NCI-H1930 (cell line): Measurements from ENCODE around the gene ADNP2.

ENCODE experiments used
- DNase-seq, 2 experiments: peaks; one replicate each; lab custom pipeline; 2025; lab: John Stamatoyannopoulos, UW

Gene ADNP2, protein sequence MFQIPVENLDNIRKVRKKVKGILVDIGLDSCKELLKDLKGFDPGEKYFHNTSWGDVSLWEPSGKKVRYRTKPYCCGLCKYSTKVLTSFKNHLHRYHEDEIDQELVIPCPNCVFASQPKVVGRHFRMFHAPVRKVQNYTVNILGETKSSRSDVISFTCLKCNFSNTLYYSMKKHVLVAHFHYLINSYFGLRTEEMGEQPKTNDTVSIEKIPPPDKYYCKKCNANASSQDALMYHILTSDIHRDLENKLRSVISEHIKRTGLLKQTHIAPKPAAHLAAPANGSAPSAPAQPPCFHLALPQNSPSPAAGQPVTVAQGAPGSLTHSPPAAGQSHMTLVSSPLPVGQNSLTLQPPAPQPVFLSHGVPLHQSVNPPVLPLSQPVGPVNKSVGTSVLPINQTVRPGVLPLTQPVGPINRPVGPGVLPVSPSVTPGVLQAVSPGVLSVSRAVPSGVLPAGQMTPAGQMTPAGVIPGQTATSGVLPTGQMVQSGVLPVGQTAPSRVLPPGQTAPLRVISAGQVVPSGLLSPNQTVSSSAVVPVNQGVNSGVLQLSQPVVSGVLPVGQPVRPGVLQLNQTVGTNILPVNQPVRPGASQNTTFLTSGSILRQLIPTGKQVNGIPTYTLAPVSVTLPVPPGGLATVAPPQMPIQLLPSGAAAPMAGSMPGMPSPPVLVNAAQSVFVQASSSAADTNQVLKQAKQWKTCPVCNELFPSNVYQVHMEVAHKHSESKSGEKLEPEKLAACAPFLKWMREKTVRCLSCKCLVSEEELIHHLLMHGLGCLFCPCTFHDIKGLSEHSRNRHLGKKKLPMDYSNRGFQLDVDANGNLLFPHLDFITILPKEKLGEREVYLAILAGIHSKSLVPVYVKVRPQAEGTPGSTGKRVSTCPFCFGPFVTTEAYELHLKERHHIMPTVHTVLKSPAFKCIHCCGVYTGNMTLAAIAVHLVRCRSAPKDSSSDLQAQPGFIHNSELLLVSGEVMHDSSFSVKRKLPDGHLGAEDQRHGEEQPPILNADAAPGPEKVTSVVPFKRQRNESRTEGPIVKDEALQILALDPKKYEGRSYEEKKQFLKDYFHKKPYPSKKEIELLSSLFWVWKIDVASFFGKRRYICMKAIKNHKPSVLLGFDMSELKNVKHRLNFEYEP

DNA sequence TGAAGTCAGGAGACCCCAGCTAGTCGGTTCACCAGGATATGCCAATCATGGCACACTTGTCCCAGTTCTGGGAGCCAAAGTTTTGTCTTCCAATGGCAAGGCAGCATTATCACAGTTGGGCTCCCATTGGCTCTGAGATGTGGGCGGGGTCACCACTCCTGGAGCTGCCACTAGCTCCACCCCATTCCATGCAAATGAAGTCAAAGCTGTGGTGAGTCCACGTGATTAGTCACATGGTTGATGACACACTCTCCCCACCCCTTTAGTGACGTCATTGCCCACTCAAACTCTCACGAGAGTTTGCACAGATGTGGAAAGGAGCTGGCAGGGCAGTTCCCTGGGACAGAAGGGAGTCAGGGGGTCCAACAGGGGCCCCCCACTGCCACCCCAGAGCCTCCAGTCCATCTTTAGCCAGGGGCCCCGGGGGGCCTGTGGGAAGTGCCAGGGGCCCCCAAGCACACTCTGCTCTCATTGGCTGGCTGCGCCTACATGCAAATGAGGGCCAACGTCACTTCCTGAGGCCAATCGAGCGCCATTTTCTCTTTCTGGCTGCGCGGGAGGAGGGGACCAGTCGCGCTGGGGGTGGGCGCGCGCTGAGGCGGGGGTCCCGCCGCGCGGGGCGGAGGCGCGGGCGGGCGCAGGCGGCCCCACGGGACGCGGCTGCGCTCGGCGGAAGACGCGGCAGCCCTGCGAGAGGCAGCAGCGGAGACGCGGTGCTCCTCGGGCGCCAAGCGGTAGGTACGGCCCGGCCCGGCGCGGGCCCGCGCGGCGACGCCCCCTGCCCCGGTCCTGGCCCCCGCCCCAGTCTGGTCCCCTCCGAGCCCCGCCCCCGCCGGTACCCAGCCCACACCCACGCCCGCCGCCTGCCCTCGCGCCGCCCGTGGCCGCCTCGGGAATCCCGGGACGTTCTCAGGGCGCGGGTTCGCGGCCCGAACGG is at the start of gene ADNP2:
Gene ADNP2, plus strand, starts transcription at position 524 of the 937 bp plus-strand sequence. CDS start 8,281 bp downstream, outside the sequence.
- DNase-seq: peak; percentile 73 to 77

GRCh38 chr18:80059945-80060344 is 49.1 kb upstream of the ADNP2 start:
- DNase-seq: no peak

GRCh38 chr18:80065705-80066104 is 43.4 kb upstream of the ADNP2 start:
- no peak for DNase-seq

GRCh38 chr18:80067321-80067720 is 41.7 kb upstream of the ADNP2 start:
- DNase-seq: no peak

- no peak for DNase-seq
Observed at GRCh38 chr18:80067897-80068296, 41.2 kb upstream of the ADNP2 start.

GRCh38 chr18:80068571-80069272 is 40.3 kb upstream of the ADNP2 start:
- no peak for DNase-seq

DNA sequence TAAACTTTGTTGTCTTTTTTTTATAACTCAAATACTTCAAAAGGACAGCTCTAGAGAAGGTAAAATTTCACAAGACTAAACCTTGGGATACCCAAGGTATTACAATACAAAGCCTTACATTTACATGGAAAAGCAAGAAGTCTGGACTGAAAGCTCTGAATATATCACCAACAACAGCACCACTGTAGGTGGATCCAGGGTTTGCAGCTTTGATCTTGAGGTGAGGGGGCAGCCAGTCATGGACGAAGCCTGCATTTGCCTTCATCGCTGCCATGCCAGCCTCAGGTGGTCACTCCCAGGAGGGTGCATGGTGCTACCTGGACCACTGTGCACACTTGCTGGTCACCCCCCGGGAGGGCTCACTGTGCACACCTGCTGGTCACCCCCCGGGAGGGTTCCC is 38.2 kb upstream of the ADNP2 start:
- no peak for DNase-seq

GRCh38 chr18:80074183-80074582 is 34.9 kb upstream of the ADNP2 start:
- DNase-seq: no peak

DNA sequence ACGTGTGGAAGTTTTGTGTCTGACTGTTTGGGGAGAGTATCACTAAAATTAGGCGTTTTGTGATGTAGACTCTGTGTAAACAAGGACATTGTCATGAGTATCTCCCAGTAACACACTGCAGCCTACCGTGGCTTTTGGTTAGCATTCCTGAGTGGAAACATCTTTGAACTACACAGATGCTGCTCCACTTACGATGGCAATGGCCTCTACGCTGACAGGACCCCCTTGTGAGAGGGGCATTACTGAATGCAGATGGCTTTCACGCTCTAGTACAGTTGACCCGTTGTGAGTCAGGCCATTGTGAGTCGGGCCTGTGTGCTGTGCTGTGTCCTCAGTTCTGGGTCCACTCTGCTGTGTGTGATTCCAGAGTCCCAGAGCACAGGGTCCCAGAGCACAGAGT is 34.4 kb upstream of the ADNP2 start:
- no peak for DNase-seq

- DNase-seq: no peak
Observed at GRCh38 chr18:80075940-80076339, 33.1 kb upstream of the ADNP2 start.

GRCh38 chr18:80076379-80076778 is 32.7 kb upstream of the ADNP2 start:
- DNase-seq: no peak

DNA sequence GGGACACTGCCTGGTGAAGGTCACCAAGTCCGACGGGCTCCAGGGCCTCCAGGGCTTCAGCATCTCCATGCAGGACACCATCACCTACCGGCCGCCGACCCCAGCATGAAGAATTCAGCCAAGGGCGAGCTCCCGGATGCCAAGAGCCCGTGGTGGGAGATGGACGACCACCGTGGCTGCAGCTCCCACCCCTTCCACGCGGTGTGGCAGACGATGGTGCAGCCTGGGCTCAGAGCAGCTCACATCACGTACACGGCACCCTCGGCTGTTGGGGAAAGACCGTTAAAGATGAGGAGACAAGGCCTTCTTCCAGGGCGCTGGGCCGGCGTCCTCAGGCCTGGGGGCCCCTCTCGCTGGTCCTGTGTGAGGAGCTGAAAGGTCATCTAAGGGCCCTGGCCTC is 31.2 kb upstream of the ADNP2 start:
- DNase-seq: no peak

- no peak for DNase-seq
Observed at GRCh38 chr18:80086281-80086680, 22.8 kb upstream of the ADNP2 start.

- DNase-seq: no peak
Observed at GRCh38 chr18:80088036-80088435, 21.0 kb upstream of the ADNP2 start.

DNA sequence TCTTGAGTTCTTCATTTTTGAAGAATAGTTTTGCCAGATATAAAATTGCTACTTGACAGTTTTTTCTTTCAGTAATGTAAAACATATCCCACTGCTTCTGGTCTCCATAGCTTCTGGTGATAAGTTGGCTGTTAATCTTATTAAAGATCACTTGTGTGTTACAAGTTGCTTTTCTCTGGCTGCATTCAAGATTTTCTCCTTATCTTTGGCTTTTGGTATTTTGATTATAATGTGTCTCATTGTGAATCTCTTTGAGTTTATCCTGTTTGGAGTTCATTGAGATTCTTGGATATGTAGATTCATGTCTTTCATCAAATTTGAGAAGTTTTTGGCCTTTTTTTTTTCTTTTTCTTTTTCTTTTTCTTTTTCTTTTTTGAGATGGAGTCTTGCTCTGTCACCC is 20.2 kb upstream of the ADNP2 start:
- no peak for DNase-seq

DNA sequence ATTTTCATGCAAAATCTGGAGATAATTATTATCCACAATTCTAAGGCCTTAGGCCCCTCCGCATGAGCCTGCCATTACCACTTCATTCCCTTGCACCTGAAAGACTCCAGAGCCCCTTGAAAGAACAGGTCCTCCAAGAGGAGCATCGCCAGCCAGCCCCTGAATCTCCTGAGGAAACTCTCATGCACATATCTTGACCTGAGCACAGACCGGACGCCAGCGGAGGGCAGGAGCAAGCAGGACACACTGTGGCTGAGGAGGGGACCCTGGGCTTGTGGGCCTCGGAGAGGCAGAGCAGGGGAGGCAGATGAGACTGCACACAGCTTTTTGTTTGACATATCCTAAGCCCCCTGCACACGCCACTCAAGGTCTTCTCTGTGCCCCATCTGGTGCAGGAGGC is 13.6 kb upstream of the ADNP2 start:
- DNase-seq: no peak

- DNase-seq: no peak
Observed at GRCh38 chr18:80096032-80096565, 13.0 kb upstream of the ADNP2 start.

DNA sequence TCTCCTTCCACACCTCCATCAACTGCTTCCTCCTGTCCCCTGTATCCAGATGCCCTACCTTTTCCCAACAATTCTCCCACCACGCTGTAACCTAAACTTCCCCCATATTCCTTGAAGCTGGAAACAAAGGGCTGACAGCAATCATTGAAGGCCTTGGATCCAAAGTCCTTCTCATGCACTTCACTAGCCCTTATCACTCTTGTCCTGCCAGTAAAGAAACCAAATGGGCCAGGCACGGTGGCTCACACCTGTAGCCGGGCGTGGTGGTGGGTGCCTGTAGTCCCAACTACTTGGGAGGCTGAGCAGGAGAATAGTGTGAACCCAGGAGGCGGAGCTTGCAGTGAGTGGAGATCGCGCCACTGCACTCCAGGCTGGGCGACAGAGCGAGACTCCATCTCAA is 11.9 kb upstream of the ADNP2 start:
- no peak for DNase-seq

- DNase-seq: no peak
Observed at GRCh38 chr18:80103231-80103630, 5.8 kb upstream of the ADNP2 start.

- no peak for DNase-seq
Observed at GRCh38 chr18:80104364-80104779, 4.7 kb upstream of the ADNP2 start.
